A549 (cell line): ENCODE measurements around the gene PCDHGA5. TPM values are rescaled to one million over a fixed set of nuclear protein-coding genes. Genes with fewer than 3 reads are reported as not detected.

ENCODE experiments used
- ATAC-seq, 2 experiments: fragments of 200-7000 bp in 1 of 2; fragments of >200 bp in 1 of 2; cut with Nextera tagmentation in 1 of 2; cut with Tn5 transposase in 1 of 2; 3 replicates each; pipeline versions ENCODE4 v1.8.0 to v1.9.1; 2018 to 2020; ENCODE audit warnings: mild to moderate bottlenecking in 1 of 2, moderate library complexity in 1 of 2
- CTCF ChIA-PET: fragments of 300-600 bp; sonication (Branson Sonifier 250); formaldehyde crosslinking; extraction: SDS; loops from one replicate; lab custom pipeline; 2021; ENCODE audit warnings: antibody characterized with exemption, inconsistent platforms; lab: Yijun Ruan, JAX
- POLR2A ChIA-PET: fragments of 350-600 bp; formaldehyde crosslinking; extraction: SDS; loops from one replicate; lab custom pipeline; 2021; ENCODE audit warnings: antibody characterized with exemption, inconsistent platforms; lab: Yijun Ruan, JAX
- DNase-seq, 2 experiments: peaks; one replicate each; pipeline versions ENCODE4 v3.0.0 to v3.0.0-alpha.2; 2011 to 2016; ENCODE audit warnings: low read depth in 1 of 2, low spot score in 1 of 2
- FAIRE-seq: peaks from 2 replicates; lab custom pipeline; 2011; peaks lifted over from hg19 to GRCh38; lab: Jason Lieb, UNC
- H3K27ac ChIP-seq, 2 experiments: fragments of >200 bp; sonication (Bioruptor Twin); formaldehyde crosslinking; 3 replicates each; pipeline ENCODE4 v1.5.1; 2016 to 2017
- H3K4me1 ChIP-seq: fragments of >200 bp; sonication (Bioruptor Twin); formaldehyde crosslinking; 3 replicates; pipeline ENCODE4 v1.6.1; 2016
- H3K4me2 ChIP-seq: fragments of >200 bp; sonication (Bioruptor Twin); formaldehyde crosslinking; 3 replicates; pipeline ENCODE4 v1.6.1; 2016
- H3K4me3 ChIP-seq: fragments of >200 bp; sonication (Bioruptor Twin); formaldehyde crosslinking; 3 replicates; pipeline ENCODE4 v1.5.1; 2016
- H3K9me3 ChIP-seq: fragments of >200 bp; sonication (Bioruptor Twin); formaldehyde crosslinking; 3 replicates; pipeline ENCODE4 v1.6.1; 2016
- CBX2 ChIP-seq: fragments of 200-600 bp; sonication (generic); IDR thresholded peaks from 2 replicates; pipeline ENCODE4 v1.6.1; 2016; ENCODE audit warnings: low read depth, mild to moderate bottlenecking, borderline replicate concordance
- CHD2 ChIP-seq: fragments of 150-350 bp; IDR thresholded peaks from 2 replicates; pipeline ENCODE4 v1.6.1; 2014; ENCODE audit warnings: low read length; ENCODE audit not compliant: partially characterized antibody
- CHD4 ChIP-seq: fragments of 200-600 bp; sonication (generic); IDR thresholded peaks from 2 replicates; pipeline ENCODE4 v1.6.1; 2016; ENCODE audit warnings: antibody characterized with exemption, mild to moderate bottlenecking, borderline replicate concordance
- ESRRA ChIP-seq: fragments of 150-350 bp; IDR thresholded peaks from 2 replicates; pipeline ENCODE4 v1.6.1; 2014; ENCODE audit warnings: mild to moderate bottlenecking, low read length, borderline replicate concordance
- FOSB ChIP-seq: fragments of 250-450 bp; sonication (Bioruptor Pico); IDR thresholded peaks from 2 replicates; pipeline ENCODE4 v1.5.0; 2020; ENCODE audit warnings: mild to moderate bottlenecking, moderate library complexity
- HDAC2 ChIP-seq: fragments of 200-600 bp; sonication (generic); IDR thresholded peaks from 2 replicates; pipeline ENCODE4 v1.6.1; 2016
- HEYL ChIP-seq: fragments of 250-450 bp; sonication (Bioruptor Pico); IDR thresholded peaks from 2 replicates; pipeline ENCODE4 v1.8.0; 2021; ENCODE audit warnings: mild to moderate bottlenecking, moderate library complexity
- HOXA7 ChIP-seq: fragments of 250-450 bp; sonication (Bioruptor Pico); IDR thresholded peaks from 2 replicates; pipeline ENCODE4 v1.5.0; 2020; ENCODE audit warnings: mild to moderate bottlenecking, moderate library complexity
- JUN ChIP-seq, 2 experiments: fragments of >200 bp; sonication (Bioruptor Twin); formaldehyde crosslinking; IDR thresholded peaks; 2 replicates in 1 of 2; 3 replicates in 1 of 2; pipeline ENCODE4 v1.6.1; 2016 to 2017
- KDM1A ChIP-seq: fragments of 200-600 bp; sonication (generic); IDR thresholded peaks from 2 replicates; pipeline ENCODE4 v1.6.1; 2016; ENCODE audit warnings: low read depth, mild to moderate bottlenecking
- MYC ChIP-seq: IDR thresholded peaks from 2 replicates; pipeline ENCODE4 v1.6.1; 2012; ENCODE audit warnings: mild to moderate bottlenecking, inconsistent platforms, low read length, improper control_type of control experiment, borderline replicate concordance
- NPAS2 ChIP-seq: fragments of 250-450 bp; sonication (Bioruptor Pico); IDR thresholded peaks from 2 replicates; pipeline ENCODE4 v1.8.0; 2022; ENCODE audit warnings: mild to moderate bottlenecking, moderate library complexity, borderline replicate concordance
- PHF8 ChIP-seq: fragments of 200-600 bp; sonication (generic); IDR thresholded peaks from 2 replicates; pipeline ENCODE4 v1.6.1; 2016; ENCODE audit warnings: low read depth, mild to moderate bottlenecking, antibody characterized with exemption, moderate library complexity, borderline replicate concordance
- RCOR1 ChIP-seq: fragments of 150-350 bp; IDR thresholded peaks from 2 replicates; pipeline ENCODE4 v1.6.1; 2014; ENCODE audit warnings: antibody characterized with exemption, low read length, low read depth
- RNF2 ChIP-seq: fragments of 200-600 bp; sonication (generic); IDR thresholded peaks from 2 replicates; pipeline ENCODE4 v1.6.1; 2016; ENCODE audit warnings: low read depth, mild to moderate bottlenecking, antibody characterized with exemption, moderate library complexity, borderline replicate concordance
- SREBF2 ChIP-seq: fragments of 450-650 bp; IDR thresholded peaks from 2 replicates; pipeline ENCODE4 v1.6.1; 2014; ENCODE audit warnings: mild to moderate bottlenecking, moderate library complexity
- WGBS: methylation state at CpG from one replicate; pipeline ENCODE4 v1.1.6; 2017; ENCODE audit errors: missing lambda C conversion rate; 5-methylcytosine and 5-hydroxymethylcytosine counted together
- polyA plus RNA-seq, 4 experiments: library from polyadenylated mRNA; depleted of rRNA in 3 of 4; stranded (reverse); fragments of >200 nt; fragmentation: RNase III in 1 of 4; extraction: RNeasy Plus Mini Kit Qiagen cat#74134 plus additional on column Dnase treatment in 1 of 4; gene quantifications; 2 replicates in 3 of 4; 3 replicates in 1 of 4; pipeline ENCODE4 v1.2.3, GENCODE V29; 2011 to 2017
- TF ChIP-seq, protein P1 (sequence below): IDR thresholded peaks from 2 replicates; pipeline ENCODE4 v1.6.1; 2012; ENCODE audit warnings: low read depth, borderline replicate concordance
- TF ChIP-seq, protein P2 (sequence below): IDR thresholded peaks from 2 replicates; pipeline ENCODE4 v1.6.1; 2012
- TF ChIP-seq, protein P3 (sequence below): fragments of 200-600 bp; sonication (generic); IDR thresholded peaks from 2 replicates; pipeline ENCODE4 v1.6.1; 2016; ENCODE audit warnings: antibody characterized with exemption, mild to moderate bottlenecking, moderate library complexity

PCDHGA5 gene
- polyA plus RNA-seq, 2 of the 4 experiments (the other 2 are of a cell fraction): 0.13 to 0.37 TPM

DNA sequence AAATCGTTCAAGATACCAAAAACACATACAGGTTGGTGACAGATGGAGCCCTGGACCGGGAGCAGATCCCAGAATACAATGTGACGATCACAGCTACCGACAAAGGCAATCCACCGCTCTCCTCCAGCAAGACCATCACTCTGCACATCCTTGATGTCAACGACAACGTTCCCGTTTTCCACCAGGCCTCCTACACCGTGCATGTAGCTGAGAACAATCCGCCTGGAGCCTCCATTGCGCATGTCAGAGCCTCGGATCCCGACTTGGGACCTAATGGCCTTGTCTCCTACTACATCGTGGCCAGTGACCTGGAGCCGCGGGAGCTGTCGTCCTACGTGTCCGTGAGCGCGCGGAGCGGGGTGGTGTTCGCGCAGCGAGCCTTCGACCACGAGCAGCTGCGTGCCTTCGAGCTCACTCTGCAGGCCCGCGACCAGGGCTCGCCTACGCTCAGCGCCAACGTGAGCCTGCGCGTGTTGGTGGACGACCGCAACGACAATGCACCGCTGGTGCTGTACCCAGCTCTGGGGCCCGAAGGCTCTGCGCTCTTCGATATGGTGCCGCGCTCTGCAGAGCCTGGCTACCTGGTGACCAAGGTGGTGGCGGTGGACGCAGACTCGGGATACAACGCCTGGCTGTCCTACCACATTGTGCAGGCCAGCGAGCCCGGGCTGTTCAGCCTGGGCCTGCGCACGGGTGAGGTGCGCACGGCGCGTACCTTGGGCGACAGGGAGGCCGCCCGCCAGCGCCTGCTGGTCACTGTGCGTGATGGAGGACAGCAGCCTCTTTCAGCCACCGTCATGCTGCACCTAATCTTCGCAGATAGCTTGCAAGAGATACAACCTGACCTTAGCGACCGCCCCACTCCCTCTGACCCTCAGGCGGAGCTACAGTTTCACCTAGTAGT lies 7.9 kb downstream of the PCDHGA5 start:
- 76% methylated on average over 49 of the region's 69 CpGs for WGBS
- Histone ChIP-seq H3K4me2 (no peak overlapping the region), H3K4me3 (no peak overlapping the region), H3K9me3 (peaks cover 48% of the 10 kb centered on the region), H3K27ac (no peak overlapping the region), H3K4me1 (no peaks in the 10 kb centered on the region)
- ChIA-PET CTCF (interaction anchor here (1.1 to 3.5 kb wide), 11 partner anchors 14 to 278 kb away, joined by 3 to 21 read pairs (median 16); partner anchors contain the start of genes DIAPH1, PCDHGA1, PCDHGB1 and PCDHGB4), POLR2A (no interaction called here)
- DNase-seq (no peak), FAIRE-seq (no peak), ATAC-seq (no peak)
- TF ChIP-seq RNF2: no peak
- TF ChIP-seq, protein P1, sequence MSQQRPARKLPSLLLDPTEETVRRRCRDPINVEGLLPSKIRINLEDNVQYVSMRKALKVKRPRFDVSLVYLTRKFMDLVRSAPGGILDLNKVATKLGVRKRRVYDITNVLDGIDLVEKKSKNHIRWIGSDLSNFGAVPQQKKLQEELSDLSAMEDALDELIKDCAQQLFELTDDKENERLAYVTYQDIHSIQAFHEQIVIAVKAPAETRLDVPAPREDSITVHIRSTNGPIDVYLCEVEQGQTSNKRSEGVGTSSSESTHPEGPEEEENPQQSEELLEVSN: no peak

DNA sequence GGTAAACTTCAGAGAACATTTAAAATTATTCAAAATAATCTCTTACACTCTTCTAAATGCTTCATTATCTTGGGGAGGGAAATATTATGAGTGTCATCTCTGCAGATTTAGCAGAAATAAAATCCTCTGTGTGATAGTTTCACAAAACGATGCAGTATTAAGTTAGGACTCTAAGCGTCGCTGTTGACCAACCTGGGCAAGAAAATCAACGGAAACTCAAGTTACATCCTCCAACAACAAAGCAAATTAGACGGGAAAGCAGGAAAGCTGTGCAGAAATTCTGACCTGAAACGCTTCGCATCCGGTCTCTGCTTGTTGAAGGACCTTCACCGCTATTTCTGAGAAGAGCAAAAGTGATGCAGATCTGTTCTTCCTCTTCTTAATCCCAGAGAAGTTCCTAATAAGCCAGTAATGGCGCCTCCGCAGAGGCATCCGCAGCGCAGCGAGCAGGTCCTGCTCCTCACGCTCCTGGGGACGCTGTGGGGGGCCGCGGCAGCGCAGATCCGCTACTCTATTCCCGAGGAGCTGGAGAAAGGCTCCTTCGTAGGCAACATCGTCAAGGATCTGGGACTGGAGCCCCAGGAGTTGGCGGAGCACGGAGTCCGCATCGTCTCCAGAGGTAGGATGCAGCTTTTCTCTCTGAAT lies 9.8 kb downstream of the PCDHGA5 start, which contains the start of gene PCDHGA6:
Gene PCDHGA6, plus strand, starts transcription at position 219 of the 645 bp plus-strand sequence. Its CDS starts 193 bp downstream, at position 412.
- DNase-seq (no peak), FAIRE-seq (no peak), ATAC-seq (no peak)
- H3K4me1 ChIP-seq: no peaks in the 10 kb centered on the region
- no peak within 1 kb of the TSS for H3K4me2 ChIP-seq
- peaks cover 55% of the 10 kb centered on the region for H3K9me3 ChIP-seq
- WGBS: 73% methylated on average over 27 of the region's 27 CpGs
- H3K27ac ChIP-seq: no peak within 1 kb of the TSS
- no peak within 1 kb of the TSS for H3K4me3 ChIP-seq
- CTCF ChIA-PET: interaction anchor here (0.8 to 2.5 kb wide), 4 partner anchors 9 to 190 kb away, joined by 3 to 10 read pairs (median 6); partner anchors contain the start of genes PCDHGA5 and PCDHGB1
- POLR2A ChIA-PET: no interaction called here
- TF ChIP-seq FOSB (CRISPR knock-in tag) (no peak), MYC (no peak), PHF8 (no peak), CBX2 (no peak), CHD2 (no peak), ESRRA (no peak), RNF2 (no peak), CHD4 (no peak), JUN (IDR thresholded peaks at IDR 0.05) (no peak), RCOR1 (no peak), HDAC2 (no peak), SREBF2 (no peak), HEYL (CRISPR knock-in tag) (no peak), HOXA7 (CRISPR knock-in tag) (no peak), KDM1A (no peak), NPAS2 (no peak)
- TF ChIP-seq, protein P2, sequence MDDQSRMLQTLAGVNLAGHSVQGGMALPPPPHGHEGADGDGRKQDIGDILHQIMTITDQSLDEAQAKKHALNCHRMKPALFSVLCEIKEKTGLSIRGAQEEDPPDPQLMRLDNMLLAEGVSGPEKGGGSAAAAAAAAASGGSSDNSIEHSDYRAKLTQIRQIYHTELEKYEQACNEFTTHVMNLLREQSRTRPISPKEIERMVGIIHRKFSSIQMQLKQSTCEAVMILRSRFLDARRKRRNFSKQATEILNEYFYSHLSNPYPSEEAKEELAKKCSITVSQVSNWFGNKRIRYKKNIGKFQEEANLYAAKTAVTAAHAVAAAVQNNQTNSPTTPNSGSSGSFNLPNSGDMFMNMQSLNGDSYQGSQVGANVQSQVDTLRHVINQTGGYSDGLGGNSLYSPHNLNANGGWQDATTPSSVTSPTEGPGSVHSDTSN: no peak
- TF ChIP-seq, protein P3, sequence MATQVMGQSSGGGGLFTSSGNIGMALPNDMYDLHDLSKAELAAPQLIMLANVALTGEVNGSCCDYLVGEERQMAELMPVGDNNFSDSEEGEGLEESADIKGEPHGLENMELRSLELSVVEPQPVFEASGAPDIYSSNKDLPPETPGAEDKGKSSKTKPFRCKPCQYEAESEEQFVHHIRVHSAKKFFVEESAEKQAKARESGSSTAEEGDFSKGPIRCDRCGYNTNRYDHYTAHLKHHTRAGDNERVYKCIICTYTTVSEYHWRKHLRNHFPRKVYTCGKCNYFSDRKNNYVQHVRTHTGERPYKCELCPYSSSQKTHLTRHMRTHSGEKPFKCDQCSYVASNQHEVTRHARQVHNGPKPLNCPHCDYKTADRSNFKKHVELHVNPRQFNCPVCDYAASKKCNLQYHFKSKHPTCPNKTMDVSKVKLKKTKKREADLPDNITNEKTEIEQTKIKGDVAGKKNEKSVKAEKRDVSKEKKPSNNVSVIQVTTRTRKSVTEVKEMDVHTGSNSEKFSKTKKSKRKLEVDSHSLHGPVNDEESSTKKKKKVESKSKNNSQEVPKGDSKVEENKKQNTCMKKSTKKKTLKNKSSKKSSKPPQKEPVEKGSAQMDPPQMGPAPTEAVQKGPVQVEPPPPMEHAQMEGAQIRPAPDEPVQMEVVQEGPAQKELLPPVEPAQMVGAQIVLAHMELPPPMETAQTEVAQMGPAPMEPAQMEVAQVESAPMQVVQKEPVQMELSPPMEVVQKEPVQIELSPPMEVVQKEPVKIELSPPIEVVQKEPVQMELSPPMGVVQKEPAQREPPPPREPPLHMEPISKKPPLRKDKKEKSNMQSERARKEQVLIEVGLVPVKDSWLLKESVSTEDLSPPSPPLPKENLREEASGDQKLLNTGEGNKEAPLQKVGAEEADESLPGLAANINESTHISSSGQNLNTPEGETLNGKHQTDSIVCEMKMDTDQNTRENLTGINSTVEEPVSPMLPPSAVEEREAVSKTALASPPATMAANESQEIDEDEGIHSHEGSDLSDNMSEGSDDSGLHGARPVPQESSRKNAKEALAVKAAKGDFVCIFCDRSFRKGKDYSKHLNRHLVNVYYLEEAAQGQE: no peak
- TF ChIP-seq, all 56 proteins: peak for 0
